OCI-M2 (cell line): ENCODE data around the gene TTC36.
"Not testable (repeated sequence)": the region's sequence is repeated elsewhere in the genome, so short reads cannot be mapped to it uniquely, and the experiment has no call there.

Source experiments
- DNase-seq: peaks from one replicate; lab custom pipeline; 2025; ENCODE audit not compliant: unreplicated experiment; lab: John Stamatoyannopoulos, UW

Gene TTC36

DNA sequence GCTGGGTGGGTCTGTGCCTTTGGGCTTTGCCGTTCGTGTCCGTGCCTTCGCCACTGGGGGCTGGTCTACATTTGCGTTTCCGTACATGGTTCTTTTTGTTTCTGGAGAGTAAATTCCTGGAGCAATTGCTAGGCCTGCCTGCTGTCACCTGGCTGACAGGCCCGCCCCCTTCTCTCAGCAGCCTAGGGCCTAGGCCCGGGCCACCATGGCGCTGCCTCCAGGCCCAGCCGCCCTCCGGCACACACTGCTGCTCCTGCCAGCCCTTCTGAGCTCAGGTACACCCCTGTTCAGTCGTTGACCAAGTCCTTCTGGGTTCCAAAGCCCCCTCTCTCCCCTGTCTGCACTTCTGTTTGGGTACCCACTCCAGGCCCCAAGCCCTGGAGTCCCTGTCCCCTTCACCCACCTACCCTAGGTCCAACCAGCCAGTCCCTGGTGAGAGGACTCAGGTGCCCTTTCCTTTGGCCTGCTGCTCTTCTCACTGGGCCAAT, 4.4 kb downstream of the TTC36 start:
- no peak for DNase-seq

DNA sequence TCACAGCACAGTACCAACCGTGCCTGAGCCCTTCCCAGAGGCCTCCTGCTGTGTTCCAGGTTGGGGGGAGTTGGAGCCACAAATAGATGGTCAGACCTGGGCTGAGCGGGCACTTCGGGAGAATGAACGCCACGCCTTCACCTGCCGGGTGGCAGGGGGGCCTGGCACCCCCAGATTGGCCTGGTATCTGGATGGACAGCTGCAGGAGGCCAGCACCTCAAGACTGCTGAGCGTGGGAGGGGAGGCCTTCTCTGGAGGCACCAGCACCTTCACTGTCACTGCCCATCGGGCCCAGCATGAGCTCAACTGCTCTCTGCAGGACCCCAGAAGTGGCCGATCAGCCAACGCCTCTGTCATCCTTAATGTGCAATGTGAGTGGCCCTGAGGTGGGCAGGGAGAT, 4.8 kb downstream of the TTC36 start:
- DNase-seq: no peak

DNA sequence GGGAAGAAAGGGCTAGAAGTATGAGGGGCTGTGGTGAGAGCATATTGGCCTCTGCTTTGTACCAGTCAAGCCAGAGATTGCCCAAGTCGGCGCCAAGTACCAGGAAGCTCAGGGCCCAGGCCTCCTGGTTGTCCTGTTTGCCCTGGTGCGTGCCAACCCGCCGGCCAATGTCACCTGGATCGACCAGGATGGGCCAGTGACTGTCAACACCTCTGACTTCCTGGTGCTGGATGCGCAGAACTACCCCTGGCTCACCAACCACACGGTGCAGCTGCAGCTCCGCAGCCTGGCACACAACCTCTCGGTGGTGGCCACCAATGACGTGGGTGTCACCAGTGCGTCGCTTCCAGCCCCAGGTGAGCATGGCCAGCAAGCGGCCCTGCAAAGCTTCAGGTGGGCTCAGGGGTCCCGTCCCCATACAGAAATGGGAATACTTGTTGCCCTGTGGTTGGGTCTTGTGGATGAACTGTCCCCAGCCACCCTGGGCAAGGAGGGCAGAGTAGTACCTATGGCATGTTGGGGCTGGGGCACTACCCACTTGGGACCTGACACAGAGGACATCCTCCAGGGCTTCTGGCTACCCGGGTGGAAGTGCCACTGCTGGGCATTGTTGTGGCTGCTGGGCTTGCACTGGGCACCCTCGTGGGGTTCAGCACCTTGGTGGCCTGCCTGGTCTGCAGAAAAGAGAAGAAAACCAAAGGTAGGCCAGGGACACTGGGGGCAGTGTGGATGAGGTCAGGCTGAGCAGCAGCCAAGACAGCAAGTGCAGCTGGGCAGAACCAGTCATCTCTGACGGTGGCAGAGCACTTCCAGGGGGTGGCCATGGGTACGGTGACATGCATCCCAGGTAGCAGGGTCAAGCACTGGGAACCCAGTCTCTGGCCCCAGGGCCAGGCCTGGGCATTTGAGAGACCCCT, 5.8 kb downstream of the TTC36 start:
- no peak for DNase-seq

DNA sequence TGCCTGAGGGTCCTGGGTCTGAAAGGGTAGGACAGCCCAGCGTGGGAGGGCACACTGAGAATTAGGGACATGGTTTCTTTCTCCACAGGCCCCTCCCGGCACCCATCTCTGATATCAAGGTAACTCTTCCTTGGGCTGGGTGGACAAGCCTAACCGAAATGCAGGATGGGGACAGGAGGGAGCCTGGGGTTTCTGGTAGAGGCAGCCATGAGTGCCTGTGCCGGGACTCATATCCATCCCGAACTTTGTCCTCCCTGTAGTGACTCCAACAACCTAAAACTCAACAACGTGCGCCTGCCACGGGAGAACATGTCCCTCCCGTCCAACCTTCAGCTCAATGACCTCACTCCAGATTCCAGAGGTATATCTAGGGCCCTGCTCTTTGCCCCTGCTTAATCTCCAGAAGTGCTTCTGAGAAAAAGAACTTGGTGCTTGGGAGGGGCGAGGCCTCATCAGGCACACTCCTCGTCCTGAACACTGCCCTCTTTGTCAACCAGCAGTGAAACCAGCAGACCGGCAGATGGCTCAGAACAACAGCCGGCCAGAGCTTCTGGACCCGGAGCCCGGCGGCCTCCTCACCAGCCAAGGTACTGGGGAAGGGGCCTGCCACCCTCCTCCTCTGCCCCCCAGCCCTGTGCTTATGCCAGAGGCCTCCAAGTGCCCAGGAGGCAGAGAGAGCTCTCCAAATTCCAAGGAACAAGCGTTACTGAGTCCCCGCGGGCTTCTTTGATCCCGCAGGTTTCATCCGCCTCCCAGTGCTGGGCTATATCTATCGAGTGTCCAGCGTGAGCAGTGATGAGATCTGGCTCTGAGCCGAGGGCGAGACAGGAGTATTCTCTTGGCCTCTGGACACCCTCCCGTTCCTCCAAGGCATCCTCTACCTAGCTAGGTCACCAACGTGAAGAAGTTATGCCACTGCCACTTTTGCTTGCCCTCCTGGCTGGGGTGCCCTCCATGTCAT, 6.8 kb downstream of the TTC36 start:
- DNase-seq: no peak

DNA sequence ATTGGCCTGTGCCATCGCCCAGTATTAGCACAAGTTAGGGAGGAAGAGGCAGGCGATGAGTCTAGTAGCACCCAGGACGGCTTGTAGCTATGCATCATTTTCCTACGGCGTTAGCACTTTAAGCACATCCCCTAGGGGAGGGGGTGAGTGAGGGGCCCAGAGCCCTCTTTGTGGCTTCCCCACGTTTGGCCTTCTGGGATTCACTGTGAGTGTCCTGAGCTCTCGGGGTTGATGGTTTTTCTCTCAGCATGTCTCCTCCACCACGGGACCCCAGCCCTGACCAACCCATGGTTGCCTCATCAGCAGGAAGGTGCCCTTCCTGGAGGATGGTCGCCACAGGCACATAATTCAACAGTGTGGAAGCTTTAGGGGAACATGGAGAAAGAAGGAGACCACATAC, 8.0 kb downstream of the TTC36 start:
- no peak for DNase-seq

DNA sequence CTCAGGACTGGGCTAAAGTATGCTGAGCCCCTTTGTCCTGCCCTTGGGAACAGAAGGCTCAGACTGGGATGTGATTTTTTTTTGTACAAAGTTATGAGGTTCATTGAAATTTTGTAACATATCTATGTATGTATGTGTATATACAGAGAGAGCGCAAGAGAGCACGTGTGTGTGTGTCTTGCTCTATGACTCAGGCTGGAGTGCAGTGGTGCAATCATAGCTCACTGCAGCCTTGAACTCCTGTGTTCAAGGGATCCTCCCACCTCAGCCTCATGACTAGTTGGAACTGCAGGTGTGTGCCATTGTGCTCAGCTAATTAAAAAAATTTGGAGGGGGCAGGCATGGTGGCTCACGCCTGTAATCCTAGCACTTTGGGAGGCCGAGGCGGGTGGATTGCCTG, 9.5 kb downstream of the TTC36 start:
- DNase-seq: no peak

DNA sequence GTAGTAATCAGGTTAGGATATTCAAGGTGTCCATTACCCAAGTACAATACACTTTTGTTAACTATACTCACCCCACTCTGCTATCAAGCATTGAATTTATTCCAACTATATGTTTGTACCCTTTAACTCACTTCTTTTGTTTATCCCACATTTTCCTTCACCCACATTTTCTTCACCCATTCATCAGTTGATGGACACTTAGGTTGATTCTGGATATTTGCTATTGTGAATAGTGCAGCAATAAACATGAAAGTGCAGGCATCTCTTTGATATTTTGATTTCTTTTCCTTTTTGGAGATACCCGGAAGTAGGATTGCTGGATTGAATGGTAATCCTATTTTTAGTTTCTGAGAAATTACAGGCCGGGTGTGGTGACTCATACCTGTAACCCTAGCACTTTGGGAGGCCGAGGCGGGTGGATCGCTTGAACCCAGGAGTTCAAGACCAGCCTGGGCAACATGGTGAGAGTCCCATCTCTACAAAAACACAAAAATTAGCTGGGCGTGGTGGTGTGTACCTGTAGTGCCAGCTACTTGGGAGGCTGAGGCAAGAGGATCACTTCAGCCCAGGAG, 10.2 kb downstream of the TTC36 start:
- DNase-seq: no peak

DNA sequence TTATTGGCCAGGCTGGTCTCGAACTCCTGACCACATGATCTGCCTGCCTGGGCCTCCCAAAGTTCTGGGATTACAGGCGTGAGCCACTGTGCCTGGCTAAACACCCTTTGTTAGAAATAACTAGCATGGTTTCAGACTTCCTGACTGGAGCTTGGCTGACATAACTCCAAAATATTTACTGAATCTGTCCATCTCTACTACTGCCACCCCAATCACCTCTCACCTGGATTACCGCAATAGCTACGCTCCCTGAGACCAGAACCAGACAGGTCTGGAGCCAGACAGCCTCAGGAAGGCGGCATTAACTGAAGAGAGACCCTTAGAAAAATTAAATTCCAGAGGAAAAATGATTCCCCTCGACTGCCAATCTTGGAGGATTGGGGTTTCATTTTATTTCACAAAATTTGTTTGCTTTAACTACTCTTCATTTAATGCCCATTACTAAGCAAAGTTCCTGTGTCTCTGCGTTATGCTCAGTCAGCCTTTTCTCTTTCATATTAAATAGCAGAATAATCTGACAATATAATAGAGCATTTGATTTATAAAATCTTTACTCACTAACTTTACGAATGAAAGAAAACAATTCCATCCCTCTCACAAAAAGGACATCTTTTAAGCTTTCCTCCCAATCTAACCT, 16.9 kb downstream of the TTC36 start:
- DNase-seq: no peak

DNA sequence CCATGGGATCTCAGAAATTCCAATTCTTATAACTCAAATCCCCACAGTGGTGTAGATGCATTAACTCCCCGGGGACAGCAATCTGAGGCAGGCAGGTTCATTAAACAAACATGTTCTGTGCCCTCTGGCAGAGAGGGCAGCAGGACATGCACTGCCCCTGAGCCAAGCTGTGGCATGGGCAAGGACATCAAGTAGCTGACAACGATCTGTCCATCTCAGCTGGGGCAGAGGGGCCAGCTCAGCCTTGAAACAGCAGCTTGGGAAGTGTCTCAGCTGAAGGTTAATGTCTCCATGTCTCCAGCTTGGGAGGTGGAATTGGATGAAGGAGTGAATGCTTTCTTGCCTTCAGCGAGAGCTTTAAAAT, 17.4 kb downstream of the TTC36 start:
- DNase-seq: no peak

DNA sequence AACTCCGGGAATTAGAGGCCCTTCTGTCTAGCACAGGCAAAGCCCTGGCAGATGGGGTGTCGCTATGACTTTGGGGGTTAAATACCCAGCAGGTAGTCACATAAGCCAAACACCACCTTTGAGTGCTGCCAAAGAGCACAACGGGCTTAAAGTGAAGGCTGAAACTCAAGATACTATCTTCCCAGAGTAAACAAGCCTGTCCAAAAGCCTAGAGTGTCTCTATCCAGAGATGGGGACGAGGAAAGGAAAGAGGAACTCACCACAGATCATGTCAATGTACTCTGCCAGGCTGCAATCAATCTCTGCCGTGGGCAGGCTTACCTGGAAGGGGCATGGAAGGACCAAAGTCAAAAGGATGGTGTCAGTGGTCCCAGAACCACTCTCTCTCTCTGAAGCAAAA, 18.3 kb downstream of the TTC36 start:
- DNase-seq: no peak

DNA sequence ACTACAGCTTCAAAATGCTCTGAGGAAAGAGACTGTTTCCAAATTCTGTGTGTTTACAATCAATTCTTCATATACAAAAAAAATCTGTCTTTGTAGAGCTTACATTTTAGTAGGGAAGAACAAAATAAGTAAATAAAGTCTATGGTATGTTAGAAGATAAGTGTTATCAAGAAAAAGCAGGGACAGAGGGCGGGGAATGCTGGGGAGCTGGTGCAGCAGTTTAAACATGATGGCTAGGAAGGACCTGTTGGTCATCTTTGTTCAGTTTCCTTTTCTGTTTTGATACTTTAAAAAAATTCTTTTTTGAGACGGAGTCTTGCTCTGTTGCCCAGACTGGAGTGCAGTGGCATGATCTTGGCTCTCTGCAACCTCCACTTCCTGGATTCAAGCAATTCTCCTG, 19.9 kb downstream of the TTC36 start:
- no peak for DNase-seq

DNA sequence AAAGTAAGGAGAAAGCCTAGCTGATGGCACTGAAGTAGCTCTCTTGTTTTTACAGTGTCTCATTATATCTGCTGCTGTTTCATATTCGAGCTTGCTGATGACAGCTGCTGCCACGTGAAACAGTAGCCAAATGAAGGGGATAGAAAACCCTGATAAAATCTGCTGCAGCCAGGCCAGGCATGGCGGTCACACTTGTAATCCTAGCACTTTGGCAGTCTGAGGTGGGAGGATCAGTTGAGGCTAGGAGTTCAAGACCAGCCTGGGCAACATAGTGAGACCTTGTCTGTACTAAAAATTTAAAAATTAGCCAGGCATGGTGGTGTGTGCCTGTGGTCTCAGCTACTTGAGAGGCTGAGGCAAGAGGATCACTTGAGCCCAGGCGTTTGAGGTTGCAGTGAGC, 25.1 kb downstream of the TTC36 start:
- no peak for DNase-seq

DNA sequence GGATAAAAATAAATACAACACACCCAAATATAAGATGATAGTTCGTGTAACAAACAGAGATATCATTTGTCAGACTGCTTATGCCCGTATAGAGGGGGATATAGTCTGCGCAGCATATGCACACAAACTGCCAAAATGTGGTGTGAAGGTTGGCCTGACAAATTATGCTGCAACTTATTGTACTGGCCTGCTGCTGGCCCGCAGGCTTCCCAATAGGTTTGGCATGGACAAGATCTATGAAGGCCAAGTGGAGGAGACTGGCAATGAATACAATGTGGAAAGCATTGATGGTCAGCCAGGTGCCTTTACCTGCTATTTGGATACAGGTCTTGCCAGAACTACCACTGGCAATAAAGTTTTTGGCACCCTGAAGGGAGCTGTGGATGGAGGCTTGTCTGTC, 33.5 kb downstream of the TTC36 start:
- no peak for DNase-seq

DNA sequence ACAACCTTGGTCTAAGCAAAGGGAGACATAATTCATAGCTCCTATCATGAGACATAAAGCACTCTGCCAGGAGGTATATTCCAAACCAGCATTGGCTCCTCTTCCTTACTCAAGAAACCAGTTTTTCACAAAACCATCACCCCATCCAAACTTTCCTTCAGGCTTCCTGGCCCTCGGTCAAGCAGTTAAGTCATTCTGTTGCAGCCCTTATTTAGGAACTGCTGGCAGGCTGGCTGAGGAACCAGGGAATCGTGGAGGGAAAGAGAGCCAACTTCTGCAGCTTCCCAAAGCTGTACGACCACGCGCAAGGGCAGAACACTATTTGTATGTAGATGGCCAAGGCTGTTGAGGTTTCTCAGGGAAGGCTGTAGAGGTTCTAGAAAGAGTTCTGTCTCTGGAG, 37.8 kb downstream of the TTC36 start:
- no peak for DNase-seq

DNA sequence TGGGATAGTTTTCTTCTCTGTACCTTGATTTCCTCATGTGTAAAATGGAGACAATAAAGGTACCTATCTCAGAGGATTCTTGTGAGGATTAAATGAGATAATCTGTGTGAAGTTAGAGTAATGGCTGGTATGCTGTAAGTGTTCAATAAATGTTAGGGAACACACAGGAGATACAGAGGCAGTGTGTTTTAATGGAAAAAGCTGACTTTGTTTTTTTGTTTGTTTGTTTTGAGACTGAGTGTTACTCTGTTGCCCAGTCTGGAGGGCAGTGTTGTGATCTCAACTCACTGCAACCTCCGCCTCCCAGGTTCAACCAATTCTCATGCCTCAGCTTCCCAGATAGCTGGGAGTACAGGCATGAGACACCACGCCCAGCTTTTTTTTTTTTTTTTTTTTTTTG, 42.4 kb downstream of the TTC36 start:
- DNase-seq: no peak

DNA sequence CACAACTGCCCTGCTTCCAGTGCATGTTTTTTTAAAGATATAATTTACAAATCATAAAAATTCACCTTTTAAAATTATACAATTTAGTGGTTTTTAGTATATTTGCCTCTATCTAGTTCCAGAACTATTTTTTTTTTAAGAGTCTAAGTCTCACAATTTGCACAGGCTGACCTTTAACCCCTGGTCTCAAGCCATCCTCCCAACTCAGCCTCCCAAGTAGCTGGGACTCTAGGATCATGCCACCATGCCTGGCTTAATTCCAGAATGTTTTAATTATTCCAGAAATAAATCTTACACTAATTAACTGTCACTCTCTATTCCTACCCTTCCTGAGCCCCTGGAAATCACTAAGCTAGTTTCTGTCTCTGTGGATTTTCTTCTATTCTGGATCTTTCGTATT, 43.5 kb downstream of the TTC36 start:
- DNase-seq: no peak

DNA sequence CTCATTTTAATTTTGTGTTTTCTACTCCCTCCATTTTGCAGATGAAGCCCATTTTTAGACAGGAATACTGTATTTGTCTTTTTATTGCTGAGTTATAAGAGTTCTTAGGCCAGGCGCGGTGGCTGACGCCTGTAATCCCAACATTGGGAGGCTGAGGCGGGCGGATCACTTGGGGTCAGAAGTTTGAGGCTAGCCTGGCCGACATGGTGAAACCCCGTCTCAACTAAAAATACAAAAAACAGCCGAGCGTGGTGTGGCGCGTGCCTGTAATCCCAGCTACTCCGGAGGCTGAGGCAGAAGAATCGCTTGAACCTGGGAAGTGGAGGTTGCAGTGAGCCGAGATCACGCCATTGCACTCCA, 44.4 kb downstream of the TTC36 start:
- not testable (repeated sequence) for DNase-seq

DNA sequence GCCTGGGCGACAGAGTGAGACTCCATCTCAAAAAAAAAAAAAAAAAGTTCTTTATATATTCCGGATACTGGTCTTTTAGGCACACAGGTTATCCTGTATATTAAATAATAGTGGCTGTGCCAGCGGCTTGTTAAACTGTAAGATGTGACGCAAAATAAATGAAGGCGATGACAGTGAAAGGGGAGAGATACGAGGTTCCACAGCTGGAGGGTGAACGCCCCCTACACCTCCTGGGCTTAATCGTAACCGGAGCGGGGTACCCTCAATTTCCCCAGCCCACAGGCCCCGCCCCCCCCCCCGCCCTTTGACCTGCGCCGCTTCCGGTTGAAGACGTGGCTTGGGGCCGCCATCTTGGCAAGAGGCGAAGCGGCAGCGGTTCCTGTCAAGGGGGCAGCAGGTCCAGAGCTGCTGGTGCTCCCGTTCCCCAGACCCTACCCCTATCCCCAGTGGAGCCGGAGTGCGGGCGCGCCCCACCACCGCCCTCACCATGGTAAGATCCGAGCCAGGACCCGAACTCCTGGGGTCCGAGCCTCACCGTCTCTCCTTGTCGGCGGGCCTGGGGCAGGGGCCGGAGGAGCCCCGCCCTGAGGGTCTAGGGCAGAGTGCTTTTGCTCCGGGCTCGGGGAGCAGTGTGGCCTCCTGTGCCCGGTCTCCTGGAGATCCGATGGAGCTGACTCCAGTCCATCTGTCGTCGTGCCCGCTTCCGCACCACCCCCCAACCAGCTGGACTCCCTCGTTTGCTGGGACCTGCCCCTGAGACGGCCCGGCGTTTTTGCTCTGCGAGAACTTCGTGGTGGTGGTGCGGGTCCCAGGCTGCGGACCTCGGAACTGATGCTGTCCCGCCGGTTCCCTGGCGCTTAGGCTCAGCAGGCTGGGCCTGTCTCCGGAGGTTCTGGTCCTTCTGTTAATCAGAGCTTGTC, 45.0 kb downstream of the TTC36 start, which contains the start of gene ARCN1:
ARCN1 (plus strand) TSS at position 349 of the 920 bp plus-strand sequence; CDS start at position 488, 139 bp downstream.
- no peak for DNase-seq

DNA sequence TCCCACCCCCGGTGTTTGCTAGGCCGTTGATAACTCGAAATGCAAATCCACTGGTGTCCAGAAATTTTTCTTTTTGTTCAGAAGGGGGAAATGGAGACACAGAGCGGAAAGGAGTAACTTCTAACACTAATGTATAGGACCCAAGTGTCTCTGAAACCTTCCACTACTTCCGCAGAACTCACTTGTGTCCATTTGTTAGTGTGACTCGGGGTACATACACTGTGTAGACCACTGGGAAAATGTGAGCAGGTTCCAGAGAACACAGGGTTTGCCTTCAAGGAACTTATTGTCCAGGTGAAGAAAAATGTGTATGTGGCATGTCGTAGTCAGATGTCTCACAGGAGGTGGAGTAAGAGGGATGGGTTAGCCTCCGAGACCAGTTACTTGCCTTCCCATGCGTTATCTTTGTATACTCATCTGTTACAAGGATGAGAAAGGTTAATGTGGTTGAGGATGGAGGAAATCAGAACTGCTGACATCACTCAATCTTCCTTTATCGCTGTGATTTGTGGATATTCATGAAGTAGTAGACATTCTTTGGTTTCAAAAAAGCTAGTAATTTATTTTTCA, 45.8 kb downstream of the TTC36 start:
- DNase-seq: no peak

DNA sequence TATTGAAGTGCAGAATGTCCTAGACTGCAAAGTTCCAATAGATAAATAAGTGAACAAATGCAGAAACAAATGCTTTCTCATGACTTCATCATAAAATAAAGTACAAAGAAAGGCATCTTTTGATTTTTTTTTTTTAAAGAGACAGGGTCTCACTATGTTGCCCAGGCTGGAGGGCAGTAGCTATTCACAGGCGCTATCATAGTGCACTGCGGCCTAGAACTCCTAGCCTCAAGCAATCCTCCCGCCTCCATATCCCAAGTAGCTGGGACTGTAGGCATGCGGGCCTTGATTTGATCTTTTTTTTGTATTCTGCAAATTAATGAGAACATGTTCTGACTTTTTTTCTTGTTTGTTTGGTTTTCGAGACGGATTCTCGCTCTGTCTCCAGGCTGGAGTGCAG, 47.4 kb downstream of the TTC36 start:
- DNase-seq: no peak
